HG03097 (cell line): ENCODE results near the gene ARFIP1.

ENCODE experiments used
- ATAC-seq: cut with Tn5 transposase; IDR thresholded peaks from one replicate; pipeline ENCODE4 v1.9.1; 2021; ENCODE audit not compliant: unreplicated experiment, low FRiP score

Gene ARFIP1

DNA sequence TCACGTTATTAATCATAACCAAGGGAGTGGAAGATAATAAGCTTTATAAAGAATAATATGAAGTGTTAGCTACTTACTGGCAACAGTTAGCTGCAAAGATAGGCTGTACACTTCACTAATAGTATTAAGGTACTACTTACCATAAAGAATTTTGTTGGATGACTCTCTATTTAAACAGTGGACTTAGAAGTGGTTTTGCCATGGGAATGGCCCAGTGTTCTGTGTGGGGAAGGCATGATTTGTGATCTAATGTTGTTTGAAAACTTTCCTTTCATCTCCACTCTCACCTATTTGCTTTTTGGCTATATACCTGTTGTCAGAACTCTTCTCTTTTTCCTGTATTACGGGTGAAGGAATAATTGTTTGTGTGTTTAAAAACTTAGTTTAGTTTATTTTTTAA, 179.3 kb downstream of the ARFIP1 start:
- ATAC-seq = no peak

DNA sequence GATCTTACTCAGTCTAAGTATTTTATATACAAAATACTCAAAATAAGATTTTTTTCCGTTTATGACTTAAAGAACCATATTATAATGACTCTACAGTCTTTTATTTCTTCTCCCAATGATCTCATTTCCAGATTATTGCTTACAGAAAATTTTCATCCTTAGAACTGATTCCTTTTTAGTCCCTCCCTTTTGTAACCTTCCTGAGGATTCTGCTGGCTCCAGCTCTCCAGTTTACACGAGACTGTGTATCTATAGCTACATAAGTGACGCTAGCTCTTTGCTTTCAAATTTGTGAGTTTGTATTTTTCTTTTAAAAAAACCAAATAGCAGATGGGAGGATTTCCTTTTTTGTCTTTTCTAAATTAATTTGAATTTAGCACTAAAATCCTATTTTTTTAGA, 180.3 kb downstream of the ARFIP1 start:
- ATAC-seq = no peak

DNA sequence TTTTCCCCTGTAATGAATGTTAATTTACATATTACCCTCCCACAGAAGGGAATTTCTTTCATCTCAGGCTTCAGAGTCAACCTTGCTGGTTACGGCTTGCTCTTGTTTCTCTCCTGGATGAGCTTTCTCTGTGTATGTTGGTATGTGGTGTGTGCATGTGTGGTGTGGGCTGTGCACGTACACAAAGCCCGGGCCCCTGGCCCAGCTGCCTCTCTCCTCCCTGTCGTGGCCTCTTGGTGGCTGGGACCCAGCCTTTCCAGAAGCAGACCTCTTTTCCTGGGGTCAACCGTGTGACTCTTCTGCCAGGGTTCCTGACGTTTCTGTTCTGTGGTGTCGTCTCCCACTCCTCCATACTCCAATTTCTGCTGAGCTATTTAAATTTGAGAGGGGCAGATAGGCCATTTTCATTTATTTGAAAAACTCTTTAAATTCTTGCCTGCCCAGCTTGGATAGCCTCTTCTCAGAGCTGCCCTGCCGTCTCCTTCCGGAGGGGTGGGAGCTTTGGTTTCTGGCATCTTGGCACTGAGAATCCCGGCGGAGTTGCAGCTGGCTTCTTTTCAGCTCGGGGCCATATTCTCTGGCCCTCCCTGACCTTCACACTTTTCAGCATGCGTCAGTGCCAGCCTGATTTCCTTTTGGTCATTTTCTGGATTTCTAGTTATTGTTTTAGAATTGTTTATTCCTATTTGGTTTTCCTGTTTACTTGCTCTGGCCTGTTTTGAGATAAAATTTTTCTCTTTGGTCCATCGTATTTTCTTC, 181.4 kb downstream of the ARFIP1 start:
- ATAC-seq = no peak

DNA sequence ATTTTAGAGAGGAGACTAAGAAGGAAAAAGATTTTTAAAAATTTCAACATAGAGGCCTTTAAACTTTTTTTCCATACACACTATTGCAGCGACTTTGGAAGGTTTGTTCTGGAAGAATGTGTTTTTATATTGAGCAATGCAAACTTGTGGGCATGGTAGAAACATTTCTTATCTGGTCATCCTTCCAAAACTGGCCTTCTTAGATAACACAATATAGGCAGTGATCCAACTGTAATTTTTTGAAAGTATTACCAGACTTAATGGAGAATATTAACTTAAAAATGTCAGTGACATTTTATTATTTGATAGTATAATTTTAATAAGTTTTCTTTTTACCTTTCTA, 182.0 kb downstream of the ARFIP1 start:
- ATAC-seq = no peak
